ENCODE results near the gene TCHP.
"Not testable (repeated sequence)": the region's sequence is repeated elsewhere in the genome, so short reads cannot be mapped to it uniquely, and the experiment has no call there.

Gene TCHP

DNA sequence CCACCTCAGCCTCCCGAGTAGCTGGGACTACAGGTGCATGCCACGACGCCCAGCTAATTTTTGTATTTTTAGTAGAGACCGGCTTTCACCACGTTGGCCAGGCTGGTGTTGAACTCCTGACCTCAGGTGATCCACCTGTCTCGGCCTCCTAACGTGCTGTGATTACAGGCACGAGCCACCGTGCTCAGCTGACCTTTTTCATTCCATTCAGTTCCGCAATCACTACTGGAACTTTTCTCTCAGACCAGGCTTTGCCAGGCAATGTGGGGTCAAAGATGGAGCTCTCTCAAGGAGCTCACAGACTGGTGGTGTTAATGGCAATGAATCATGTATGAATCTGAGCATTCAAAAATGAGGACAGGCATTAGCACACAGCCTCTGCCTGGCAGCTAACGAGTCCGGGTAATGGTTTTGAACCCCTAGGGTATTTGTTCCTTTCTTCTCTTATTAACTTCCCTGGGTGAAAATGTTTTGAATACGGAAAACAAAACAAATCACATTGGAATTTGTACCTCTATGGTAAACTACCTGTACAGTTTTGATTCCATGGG lies 9.4 kb upstream of the TCHP start:
- TF ChIP-seq CTCF (conservative IDR thresholded peaks at IDR 0.05; ENCODE audit: low read length), result no peak
- DNase-seq (ENCODE audit: low read depth), result no peak
- no peak overlapping the region for H3K4me3 ChIP-seq (ENCODE audit: low read length)

- H3K4me3 ChIP-seq (ENCODE audit: low read length); DNase-seq (ENCODE audit: low read depth): not testable (repeated sequence)
These were observed 8.3 kb upstream of the TCHP start for GRCh38 chr12:109891731-109892130.

- DNase-seq (ENCODE audit: low read depth), result no peak
- no peak overlapping the region for H3K4me3 ChIP-seq (ENCODE audit: low read length)
- TF ChIP-seq CTCF (conservative IDR thresholded peaks at IDR 0.05; ENCODE audit: low read length), result no peak
These were observed 7.8 kb upstream of the TCHP start for GRCh38 chr12:109892165-109892715.

DNA sequence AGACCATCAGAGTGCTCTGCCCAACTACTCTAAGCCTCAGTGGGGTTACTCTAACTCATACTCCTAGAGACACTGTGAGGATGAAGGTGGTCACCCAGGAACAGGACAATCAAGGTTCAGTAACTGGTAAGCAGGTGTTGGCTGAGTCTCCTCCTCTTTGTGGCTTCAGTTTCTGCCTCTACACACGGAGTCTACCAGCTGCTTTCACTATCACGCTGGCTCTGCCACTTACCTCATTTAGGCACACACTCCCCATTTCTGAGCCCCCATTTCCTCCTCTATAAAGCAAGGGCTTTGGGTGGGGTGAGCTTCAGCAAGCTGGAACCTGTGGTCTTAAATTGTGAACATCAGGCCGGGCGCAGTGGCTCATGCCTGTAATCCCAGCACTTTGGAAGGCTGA lies 7.3 kb upstream of the TCHP start:
- no peak for TF ChIP-seq CTCF (conservative IDR thresholded peaks at IDR 0.05; ENCODE audit: low read length)
- no peak for DNase-seq (ENCODE audit: low read depth)
- no peak overlapping the region for H3K4me3 ChIP-seq (ENCODE audit: low read length)

GRCh38 chr12:109893261-109893995 lies 6.6 kb upstream of the TCHP start:
- H3K4me3 ChIP-seq (ENCODE audit: low read length), result no peak overlapping the region
- TF ChIP-seq CTCF (conservative IDR thresholded peaks at IDR 0.05; ENCODE audit: low read length), result no peak
- no peak for DNase-seq (ENCODE audit: low read depth)

GRCh38 chr12:109894939-109895338 lies 5.1 kb upstream of the TCHP start:
- H3K4me3 ChIP-seq (ENCODE audit: low read length), result no peak overlapping the region
- DNase-seq (ENCODE audit: low read depth), result no peak
- no peak for TF ChIP-seq CTCF (conservative IDR thresholded peaks at IDR 0.05; ENCODE audit: low read length)

- no peak for DNase-seq (ENCODE audit: low read depth)
- TF ChIP-seq CTCF (conservative IDR thresholded peaks at IDR 0.05; ENCODE audit: low read length), result no peak
- no peak overlapping the region for H3K4me3 ChIP-seq (ENCODE audit: low read length)
These were observed 3.9 kb upstream of the TCHP start for GRCh38 chr12:109896188-109896587.
